Measurements from ENCODE around the gene LARP1.

LARP1 gene

GRCh38 chr5:154761046-154761736, 6.0 kb downstream of the LARP1 start:
- no peak for DNase-seq (ENCODE audit: low spot score)
- H3K27ac ChIP-seq = peak overlapping the region; percentile 14; the same call in 1 of the 2 replicates
- TF ChIP-seq CTCF (conservative IDR thresholded peaks at IDR 0.05; ENCODE audit: low read depth) = no peak
- CTCF ChIA-PET = interaction anchor here (0.6 to 0.7 kb wide), 2 partner anchors 111 to 118 kb away, joined by 3 to 4 read pairs; no protein-coding TSS in a partner anchor
- POLR2A ChIA-PET (ENCODE audit: low non-redundant PET) = interaction anchor here (0.7 kb wide), 1 partner anchor 69 kb away, joined by 3 read pairs; no protein-coding TSS in a partner anchor

GRCh38 chr5:154762261-154762660, 7.1 kb downstream of the LARP1 start:
- ChIA-PET CTCF (interaction anchor here (0.7 kb wide), 1 partner anchor 98 kb away, joined by 3 read pairs; no protein-coding TSS in a partner anchor), POLR2A (ENCODE audit: low non-redundant PET) (no interaction called here)
- no peak for TF ChIP-seq CTCF (conservative IDR thresholded peaks at IDR 0.05; ENCODE audit: low read depth)
- H3K27ac ChIP-seq = 0 out of 2 replicates have a peak overlapping the region, but pooled peaks have one; percentile 16
- DNase-seq (ENCODE audit: low spot score) = no peak

GRCh38 chr5:154762700-154763099, 7.5 kb downstream of the LARP1 start:
- TF ChIP-seq CTCF (conservative IDR thresholded peaks at IDR 0.05; ENCODE audit: low read depth) = no peak
- ChIA-PET POLR2A (ENCODE audit: low non-redundant PET) (no interaction called here), CTCF (interaction anchor here (0.7 kb wide), 1 partner anchor 98 kb away, joined by 3 read pairs; no protein-coding TSS in a partner anchor)
- H3K27ac ChIP-seq = no peak overlapping the region
- DNase-seq (ENCODE audit: low spot score) = no peak

GRCh38 chr5:154764967-154765366, 9.8 kb downstream of the LARP1 start:
- ChIA-PET CTCF (no interaction called here), POLR2A (ENCODE audit: low non-redundant PET) (interaction anchor here (0.7 kb wide), 1 partner anchor 120 kb away, joined by 5 read pairs; no protein-coding TSS in a partner anchor)
- DNase-seq (ENCODE audit: low spot score) = no peak

DNA sequence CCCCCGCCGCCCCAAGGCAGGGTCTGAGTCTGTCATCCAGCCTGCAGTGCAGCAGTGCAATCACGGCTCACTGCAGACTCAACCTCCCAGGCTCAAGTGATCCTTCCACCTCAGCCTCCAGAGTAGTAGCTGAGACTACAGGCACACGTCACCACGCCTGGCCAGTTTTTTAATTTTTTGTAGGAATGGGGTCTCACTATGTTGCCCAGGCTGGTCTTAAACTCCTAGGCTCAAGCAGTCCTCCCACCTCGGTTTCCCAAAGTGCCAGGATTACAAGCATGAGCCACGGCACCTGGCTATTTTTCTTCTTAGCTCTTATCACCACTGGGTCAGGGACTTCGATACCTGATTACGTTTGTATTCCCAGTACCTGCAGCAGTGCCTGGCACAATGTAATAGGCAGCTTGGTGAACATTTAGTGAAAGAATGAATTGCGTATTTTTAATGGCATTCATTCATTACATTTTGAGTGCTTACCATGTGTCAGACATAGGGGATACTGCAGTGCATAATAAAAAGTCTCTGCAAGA, 10.3 kb downstream of the LARP1 start:
- H3K27ac ChIP-seq = no peak overlapping the region
- POLR2A ChIA-PET (ENCODE audit: low non-redundant PET) = no interaction called here
- no peak for TF ChIP-seq CTCF (conservative IDR thresholded peaks at IDR 0.05; ENCODE audit: low read depth)
- no peak for DNase-seq (ENCODE audit: low spot score)
- CTCF ChIA-PET = no interaction called here

More at GRCh38 chr5:154764967-154765366, 9.8 kb downstream of the LARP1 start:
- no peak overlapping the region for H3K27ac ChIP-seq
- TF ChIP-seq CTCF (conservative IDR thresholded peaks at IDR 0.05; ENCODE audit: low read depth) = no peak

DNA sequence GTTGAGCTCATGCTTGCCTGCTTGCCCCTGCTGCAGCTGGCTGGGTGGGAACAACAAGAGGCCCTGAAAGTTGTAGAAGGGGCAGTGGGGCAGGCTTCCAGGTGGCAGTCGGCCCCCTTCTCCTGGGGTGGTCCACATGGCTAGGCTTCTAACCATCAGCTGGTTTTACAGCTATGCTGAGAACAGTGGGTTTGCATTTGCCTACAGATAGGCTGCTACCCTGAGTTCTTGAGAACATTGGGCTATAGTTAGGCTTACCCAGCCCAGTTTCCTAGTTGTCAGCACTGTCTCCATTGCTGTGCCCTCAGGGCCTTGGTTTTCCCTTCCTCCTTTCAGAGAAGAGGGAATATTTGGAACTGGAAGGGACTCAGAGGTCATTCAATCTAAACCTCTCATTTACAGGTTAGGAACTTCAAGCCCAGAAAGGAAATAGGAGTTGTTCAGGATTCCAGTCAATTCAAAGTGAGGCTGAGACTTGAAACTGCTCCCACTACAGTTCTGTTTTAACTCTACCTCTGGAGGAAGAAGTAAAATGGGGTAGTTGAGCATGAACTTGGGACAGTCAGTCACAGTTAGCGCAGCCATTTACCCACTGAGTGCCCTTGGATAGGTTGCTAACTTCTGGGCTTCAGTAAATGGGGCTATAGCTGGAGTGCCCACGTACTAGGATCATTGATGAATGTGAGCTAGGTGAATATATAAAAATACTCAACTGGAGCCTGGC, 11.5 kb downstream of the LARP1 start:
- DNase-seq (ENCODE audit: low spot score) = no peak
- ChIA-PET POLR2A (ENCODE audit: low non-redundant PET) (no interaction called here), CTCF (interaction anchor here (1.0 kb wide), 1 partner anchor 27 kb away, joined by 3 read pairs; no protein-coding TSS in a partner anchor)
- TF ChIP-seq CTCF (conservative IDR thresholded peaks at IDR 0.05; ENCODE audit: low read depth) = no peak
- H3K27ac ChIP-seq = peak overlapping the region; percentile 19; the same call in 1 of the 2 replicates
